ENCODE data around the gene KAZN.

- TF ChIP-seq ESRRG (CRISPR knock-in tag; IDR thresholded peaks at IDR 0.05) = no peak
- TF ChIP-seq OSR1 (CRISPR knock-in tag; IDR thresholded peaks at IDR 0.05) = no peak
- no peak for TF ChIP-seq CREB5 (CRISPR knock-in tag; IDR thresholded peaks at IDR 0.05; ENCODE audit: low read depth)
- TF ChIP-seq CSRNP3 (CRISPR knock-in tag; IDR thresholded peaks at IDR 0.05) = no peak
- no peak for TF ChIP-seq SNAI2 (CRISPR knock-in tag; IDR thresholded peaks at IDR 0.05)
- TF ChIP-seq ARNTL (CRISPR knock-in tag; IDR thresholded peaks at IDR 0.05; ENCODE audit: borderline replicate concordance, low read depth) = no peak
- TF ChIP-seq ZFP30 (CRISPR knock-in tag; IDR thresholded peaks at IDR 0.05) = no peak
- TF ChIP-seq ZFP3 (CRISPR knock-in tag; IDR thresholded peaks at IDR 0.05) = no peak
- TF ChIP-seq TCF4 (CRISPR knock-in tag; IDR thresholded peaks at IDR 0.05; ENCODE audit: borderline replicate concordance) = no peak
- no peak for TF ChIP-seq PATZ1 (CRISPR knock-in tag; IDR thresholded peaks at IDR 0.05; ENCODE audit: borderline replicate concordance)
- TF ChIP-seq BACH2 (CRISPR knock-in tag; IDR thresholded peaks at IDR 0.05; ENCODE audit: borderline replicate concordance) = no peak
- no peak for TF ChIP-seq TSHZ2 (CRISPR knock-in tag; IDR thresholded peaks at IDR 0.05)
- no peak for TF ChIP-seq RARB (CRISPR knock-in tag; IDR thresholded peaks at IDR 0.05)
- TF ChIP-seq ZNF70 (CRISPR knock-in tag; IDR thresholded peaks at IDR 0.05) = no peak
Measured at GRCh38 chr1:14613926-14614325, 15.4 kb downstream of the KAZN start.
